Measurements from ENCODE around the gene TIFAB.

Gene TIFAB

GRCh38 chr5:135445306-135445985, 6.7 kb downstream of the TIFAB start:
- Histone ChIP-seq H3K27me3 (ENCODE audit: low read depth, low read length) (no peaks in the 10 kb centered on the region), H3K4me3 (ENCODE audit: low read depth in 1 of 2, low read length in 2 of 2) (no peak overlapping the region), H3K36me3 (ENCODE audit: control insufficient read depth in 1 of 2, insufficient read depth in 2 of 2, low read length in 2 of 2) (no peaks in the 10 kb centered on the region), H3K4me1 (ENCODE audit: control insufficient read depth in 1 of 2, insufficient read depth in 2 of 2, low read length in 2 of 2) (peaks cover 0 to 9% of the 10 kb centered on the region in 2 donors), H3K9me3 (ENCODE audit: control insufficient read depth in 1 of 2, low read length in 2 of 2) (no peaks in the 10 kb centered on the region), H3K27ac (ENCODE audit: low read length) (no peak overlapping the region)

GRCh38 chr5:135444881-135445280, 7.3 kb downstream of the TIFAB start:
- Histone ChIP-seq H3K27me3 (ENCODE audit: low read depth, low read length) (no peaks in the 10 kb centered on the region), H3K4me1 (ENCODE audit: control insufficient read depth in 1 of 2, insufficient read depth in 2 of 2, low read length in 2 of 2) (peaks cover 0 to 9% of the 10 kb centered on the region in 2 donors), H3K9me3 (ENCODE audit: control insufficient read depth in 1 of 2, low read length in 2 of 2) (no peaks in the 10 kb centered on the region), H3K4me3 (ENCODE audit: low read depth in 1 of 2, low read length in 2 of 2) (no peak overlapping the region), H3K36me3 (ENCODE audit: control insufficient read depth in 1 of 2, insufficient read depth in 2 of 2, low read length in 2 of 2) (no peaks in the 10 kb centered on the region), H3K27ac (ENCODE audit: low read length) (no peak overlapping the region)

- Histone ChIP-seq H3K4me3 (ENCODE audit: low read depth in 1 of 2, low read length in 2 of 2) (no peak overlapping the region), H3K36me3 (ENCODE audit: control insufficient read depth in 1 of 2, insufficient read depth in 2 of 2, low read length in 2 of 2) (no peaks in the 10 kb centered on the region), H3K27ac (ENCODE audit: low read length) (no peak overlapping the region), H3K27me3 (ENCODE audit: low read depth, low read length) (no peaks in the 10 kb centered on the region), H3K9me3 (ENCODE audit: control insufficient read depth in 1 of 2, low read length in 2 of 2) (no peaks in the 10 kb centered on the region), H3K4me1 (ENCODE audit: control insufficient read depth in 1 of 2, insufficient read depth in 2 of 2, low read length in 2 of 2) (peaks cover 0 to 9% of the 10 kb centered on the region in 2 donors)
These were observed 7.8 kb downstream of the TIFAB start for GRCh38 chr5:135444360-135444759.

- Histone ChIP-seq H3K4me3 (ENCODE audit: low read depth in 1 of 2, low read length in 2 of 2) (no peak overlapping the region), H3K36me3 (ENCODE audit: control insufficient read depth in 1 of 2, insufficient read depth in 2 of 2, low read length in 2 of 2) (no peaks in the 10 kb centered on the region)
These were observed 8.8 kb downstream of the TIFAB start for GRCh38 chr5:135443161-135443960.

GRCh38 chr5:135442431-135443160, 9.6 kb downstream of the TIFAB start:
- no peak overlapping the region for H3K27ac ChIP-seq (ENCODE audit: low read length)
- H3K9me3 ChIP-seq (ENCODE audit: control insufficient read depth in 1 of 2, low read length in 2 of 2) = no peaks in the 10 kb centered on the region
- H3K27me3 ChIP-seq (ENCODE audit: low read depth, low read length) = no peaks in the 10 kb centered on the region
- no peaks in the 10 kb centered on the region for H3K36me3 ChIP-seq (ENCODE audit: control insufficient read depth in 1 of 2, insufficient read depth in 2 of 2, low read length in 2 of 2)
- no peak overlapping the region for H3K4me3 ChIP-seq (ENCODE audit: low read depth in 1 of 2, low read length in 2 of 2)
- peaks cover 4 to 17% of the 10 kb centered on the region in 2 donors for H3K4me1 ChIP-seq (ENCODE audit: control insufficient read depth in 1 of 2, insufficient read depth in 2 of 2, low read length in 2 of 2)

More at GRCh38 chr5:135443161-135443960, 8.8 kb downstream of the TIFAB start:
- Histone ChIP-seq H3K27me3 (ENCODE audit: low read depth, low read length) (no peaks in the 10 kb centered on the region), H3K27ac (ENCODE audit: low read length) (no peak overlapping the region), H3K4me1 (ENCODE audit: control insufficient read depth in 1 of 2, insufficient read depth in 2 of 2, low read length in 2 of 2) (peaks cover 0 to 10% of the 10 kb centered on the region in 2 donors), H3K9me3 (ENCODE audit: control insufficient read depth in 1 of 2, low read length in 2 of 2) (no peaks in the 10 kb centered on the region)

- no peak overlapping the region for H3K27ac ChIP-seq (ENCODE audit: low read length)
- H3K9me3 ChIP-seq (ENCODE audit: control insufficient read depth in 1 of 2, low read length in 2 of 2) = no peaks in the 10 kb centered on the region
- no peaks in the 10 kb centered on the region for H3K36me3 ChIP-seq (ENCODE audit: control insufficient read depth in 1 of 2, insufficient read depth in 2 of 2, low read length in 2 of 2)
- H3K27me3 ChIP-seq (ENCODE audit: low read depth, low read length) = no peaks in the 10 kb centered on the region
- H3K4me3 ChIP-seq (ENCODE audit: low read depth in 1 of 2, low read length in 2 of 2) = no peak overlapping the region
- H3K4me1 ChIP-seq (ENCODE audit: control insufficient read depth in 1 of 2, insufficient read depth in 2 of 2, low read length in 2 of 2) = peaks cover 5 to 17% of the 10 kb centered on the region in 2 donors
These were observed 10.2 kb downstream of the TIFAB start for GRCh38 chr5:135441919-135442318.

GRCh38 chr5:135441350-135441831, 10.8 kb downstream of the TIFAB start:
- Histone ChIP-seq H3K27me3 (ENCODE audit: low read depth, low read length) (no peaks in the 10 kb centered on the region), H3K36me3 (ENCODE audit: control insufficient read depth in 1 of 2, insufficient read depth in 2 of 2, low read length in 2 of 2) (no peaks in the 10 kb centered on the region), H3K4me1 (ENCODE audit: control insufficient read depth in 1 of 2, insufficient read depth in 2 of 2, low read length in 2 of 2) (peaks cover 8 to 17% of the 10 kb centered on the region in 2 donors), H3K27ac (ENCODE audit: low read length) (no peak overlapping the region), H3K9me3 (ENCODE audit: control insufficient read depth in 1 of 2, low read length in 2 of 2) (no peaks in the 10 kb centered on the region), H3K4me3 (ENCODE audit: low read depth in 1 of 2, low read length in 2 of 2) (no peak overlapping the region)

GRCh38 chr5:135440916-135441315, 11.2 kb downstream of the TIFAB start:
- H3K36me3 ChIP-seq (ENCODE audit: control insufficient read depth in 1 of 2, insufficient read depth in 2 of 2, low read length in 2 of 2) = no peaks in the 10 kb centered on the region
- H3K27ac ChIP-seq (ENCODE audit: low read length) = no peak overlapping the region
- no peaks in the 10 kb centered on the region for H3K27me3 ChIP-seq (ENCODE audit: low read depth, low read length)
- H3K4me1 ChIP-seq (ENCODE audit: control insufficient read depth in 1 of 2, insufficient read depth in 2 of 2, low read length in 2 of 2) = peaks cover 9 to 17% of the 10 kb centered on the region in 2 donors
- H3K4me3 ChIP-seq (ENCODE audit: low read depth in 1 of 2, low read length in 2 of 2) = no peak overlapping the region
- no peaks in the 10 kb centered on the region for H3K9me3 ChIP-seq (ENCODE audit: control insufficient read depth in 1 of 2, low read length in 2 of 2)

GRCh38 chr5:135439231-135440205, 12.6 kb downstream of the TIFAB start:
- Histone ChIP-seq H3K27me3 (ENCODE audit: low read depth, low read length) (no peaks in the 10 kb centered on the region), H3K36me3 (ENCODE audit: control insufficient read depth in 1 of 2, insufficient read depth in 2 of 2, low read length in 2 of 2) (no peaks in the 10 kb centered on the region), H3K9me3 (ENCODE audit: control insufficient read depth in 1 of 2, low read length in 2 of 2) (no peaks in the 10 kb centered on the region), H3K4me3 (ENCODE audit: low read depth in 1 of 2, low read length in 2 of 2) (no peak overlapping the region), H3K4me1 (ENCODE audit: control insufficient read depth in 1 of 2, insufficient read depth in 2 of 2, low read length in 2 of 2) (peaks cover 9 to 17% of the 10 kb centered on the region in 2 donors), H3K27ac (ENCODE audit: low read length) (no peak overlapping the region)

- H3K4me3 ChIP-seq (ENCODE audit: low read depth in 1 of 2, low read length in 2 of 2) = no peak overlapping the region
- H3K36me3 ChIP-seq (ENCODE audit: control insufficient read depth in 1 of 2, insufficient read depth in 2 of 2, low read length in 2 of 2) = no peaks in the 10 kb centered on the region
- H3K27ac ChIP-seq (ENCODE audit: low read length) = no peak overlapping the region
- H3K4me1 ChIP-seq (ENCODE audit: control insufficient read depth in 1 of 2, insufficient read depth in 2 of 2, low read length in 2 of 2) = peaks cover 9 to 16% of the 10 kb centered on the region in 2 donors
- no peaks in the 10 kb centered on the region for H3K9me3 ChIP-seq (ENCODE audit: control insufficient read depth in 1 of 2, low read length in 2 of 2)
- H3K27me3 ChIP-seq (ENCODE audit: low read depth, low read length) = no peaks in the 10 kb centered on the region
These were observed 13.4 kb downstream of the TIFAB start for GRCh38 chr5:135438636-135439221.
